ENCODE measurements around the gene BLACAT1.
"Not testable (repeated sequence)": the region's sequence is repeated elsewhere in the genome, so short reads cannot be mapped to it uniquely, and the experiment has no call there.

BLACAT1 gene

DNA sequence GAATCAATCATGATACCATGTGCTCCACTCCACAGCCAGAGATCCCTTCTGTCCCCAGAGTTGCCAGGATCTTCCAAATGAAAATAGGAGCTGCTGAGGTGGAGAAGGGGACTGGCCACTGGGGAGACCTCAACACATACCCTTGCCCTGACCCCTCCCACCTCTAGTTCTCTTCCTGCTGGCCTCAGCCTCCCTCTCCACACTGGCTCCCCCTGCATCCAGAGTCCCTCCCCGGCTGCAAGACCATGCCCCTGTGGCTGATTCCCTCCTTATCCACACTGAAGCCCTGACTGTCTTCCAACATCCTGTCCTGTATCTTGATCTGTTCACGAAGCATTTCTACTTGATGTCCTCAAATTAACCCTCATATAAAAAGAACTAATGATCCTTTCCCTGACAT, 27.5 kb upstream of the BLACAT1 start:
- FAIRE-seq = no peak

DNA sequence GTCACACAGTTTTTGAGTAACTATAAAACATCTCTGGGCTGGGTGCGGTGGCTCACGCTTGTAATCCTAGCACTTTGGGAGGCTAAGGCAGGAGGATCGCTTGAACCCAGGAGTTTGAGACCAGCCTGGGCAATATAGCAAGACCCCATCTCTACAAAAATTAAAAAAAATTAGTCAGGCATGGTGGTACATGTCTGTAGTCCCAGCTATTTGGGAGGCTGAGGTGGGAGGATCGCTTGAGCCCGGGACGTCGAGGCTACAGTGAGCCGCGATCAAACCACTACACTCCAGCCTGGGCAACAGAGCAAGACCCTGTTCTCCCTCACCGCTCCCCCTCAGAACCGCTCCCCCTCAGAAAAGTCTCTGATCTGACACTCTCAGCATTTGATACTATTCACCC, 26.7 kb upstream of the BLACAT1 start:
- not testable (repeated sequence) for FAIRE-seq

DNA sequence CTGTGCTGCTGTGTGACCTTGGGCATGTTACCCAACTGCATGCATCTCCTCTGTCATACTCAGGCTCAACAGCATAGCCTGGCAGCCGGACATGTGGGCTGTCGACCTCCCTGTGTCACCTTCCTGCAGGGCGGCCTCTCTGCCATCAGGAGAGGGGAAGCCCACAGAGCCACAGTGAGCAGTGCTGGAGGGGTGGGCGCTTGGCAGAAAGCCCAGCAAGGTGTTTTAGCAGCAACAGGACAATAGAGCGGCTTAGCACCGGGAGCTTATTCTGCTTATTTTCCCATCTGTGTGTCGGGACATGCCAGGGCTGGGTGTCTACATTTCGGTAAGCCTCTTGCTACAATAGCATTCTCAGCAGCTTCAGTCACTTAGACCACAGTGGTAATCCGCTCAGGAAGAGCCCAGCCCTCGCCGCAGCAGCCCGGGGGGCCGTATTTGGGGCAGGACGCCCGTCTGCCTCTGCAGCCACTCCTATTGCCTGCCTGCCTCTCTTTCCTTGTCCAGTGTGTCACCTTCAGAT, 25.8 kb upstream of the BLACAT1 start:
- FAIRE-seq = no peak

DNA sequence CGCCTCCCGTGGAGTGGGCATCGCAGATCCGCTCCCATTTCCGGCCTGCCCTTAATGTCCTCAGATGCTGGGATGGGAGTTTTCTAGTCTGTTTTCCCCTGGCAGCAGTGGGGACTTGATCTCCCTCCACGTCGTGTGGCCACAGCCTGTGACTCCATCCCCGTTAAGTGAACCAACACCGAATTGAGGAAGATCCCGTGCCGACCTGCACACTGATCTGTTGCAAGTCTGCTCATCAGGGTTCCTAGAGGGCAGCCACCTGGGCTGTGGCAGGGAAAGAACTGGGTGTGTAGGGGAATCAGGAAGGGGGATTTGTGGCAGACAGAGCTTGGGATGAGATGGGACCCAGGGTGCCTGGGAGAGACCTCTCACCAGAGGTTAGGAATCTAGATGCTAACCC, 25.4 kb upstream of the BLACAT1 start:
- no peak for FAIRE-seq

DNA sequence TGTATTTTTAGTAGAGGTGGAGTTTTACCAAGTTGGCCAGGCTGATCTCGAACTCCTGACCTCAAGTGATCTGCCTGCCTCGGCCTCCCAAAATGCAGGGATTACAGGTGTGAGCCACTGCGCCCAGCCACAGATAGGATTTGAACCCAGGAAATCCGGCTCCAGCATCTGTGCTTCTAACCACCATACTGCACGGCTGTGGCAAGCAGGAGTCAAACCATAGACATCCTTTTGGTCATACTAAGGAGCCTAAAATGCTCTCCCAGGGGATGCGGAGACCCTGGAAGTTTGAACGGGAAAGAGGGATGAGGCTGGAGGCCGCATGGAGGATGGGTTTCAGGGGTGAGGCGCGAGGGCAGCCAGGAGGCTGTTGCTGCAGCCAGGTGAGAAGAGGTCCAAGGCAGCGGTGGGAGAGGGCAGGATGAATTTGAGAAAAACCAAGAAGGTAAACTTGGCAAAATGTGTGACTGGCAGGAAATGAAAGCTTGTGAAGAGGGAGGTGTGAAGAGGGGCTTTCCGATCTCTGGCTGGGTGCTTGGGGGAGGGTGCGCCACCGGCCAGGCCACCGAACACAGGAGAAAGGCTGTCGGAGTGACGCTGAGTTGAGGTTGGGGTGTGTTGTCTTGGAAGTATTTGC, 24.6 kb upstream of the BLACAT1 start:
- no peak for FAIRE-seq

DNA sequence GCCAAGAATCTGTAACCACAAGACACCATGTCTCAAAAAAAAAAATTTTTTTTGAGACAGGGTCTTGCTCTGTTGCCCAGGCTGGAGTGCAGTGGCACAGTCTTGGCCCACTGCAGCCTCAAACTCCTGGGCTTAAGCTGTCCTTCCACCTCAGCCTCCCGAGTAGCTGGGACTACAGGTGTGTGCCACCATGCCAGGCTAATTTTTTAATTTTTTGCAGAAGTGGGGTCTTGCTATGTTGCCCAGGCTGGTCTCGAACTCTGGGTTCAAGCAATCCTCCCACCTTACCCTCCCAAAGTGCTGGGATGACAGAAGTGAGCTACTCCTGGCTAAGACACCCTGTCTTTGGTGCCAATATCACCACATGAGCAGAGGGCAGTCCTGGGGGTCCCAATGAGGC, 23.1 kb upstream of the BLACAT1 start:
- not testable (repeated sequence) for FAIRE-seq

DNA sequence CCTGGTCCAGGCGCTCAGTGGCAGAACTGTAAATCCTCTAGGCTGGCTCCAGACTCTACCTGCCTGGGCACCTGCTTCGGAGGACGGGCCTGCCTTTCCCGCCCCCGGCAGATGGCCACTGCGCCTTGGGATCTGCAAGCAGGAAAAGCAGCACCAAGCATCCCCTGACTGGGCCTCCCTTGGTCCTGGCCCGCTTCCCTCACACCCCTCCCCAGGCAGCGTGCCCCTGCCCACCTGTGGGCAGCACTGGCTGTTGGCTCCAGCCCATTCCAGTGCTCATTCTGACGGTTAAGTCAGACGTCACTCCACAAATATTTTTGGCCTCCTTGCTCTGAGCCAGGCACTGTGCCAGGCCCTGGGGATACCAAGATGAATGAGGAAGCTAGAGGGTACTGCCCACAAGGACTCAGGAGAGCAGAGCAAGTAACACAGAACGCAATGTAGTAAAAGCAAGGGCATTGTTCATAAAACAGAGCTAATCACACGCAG, 22.0 kb upstream of the BLACAT1 start:
- FAIRE-seq = no peak

DNA sequence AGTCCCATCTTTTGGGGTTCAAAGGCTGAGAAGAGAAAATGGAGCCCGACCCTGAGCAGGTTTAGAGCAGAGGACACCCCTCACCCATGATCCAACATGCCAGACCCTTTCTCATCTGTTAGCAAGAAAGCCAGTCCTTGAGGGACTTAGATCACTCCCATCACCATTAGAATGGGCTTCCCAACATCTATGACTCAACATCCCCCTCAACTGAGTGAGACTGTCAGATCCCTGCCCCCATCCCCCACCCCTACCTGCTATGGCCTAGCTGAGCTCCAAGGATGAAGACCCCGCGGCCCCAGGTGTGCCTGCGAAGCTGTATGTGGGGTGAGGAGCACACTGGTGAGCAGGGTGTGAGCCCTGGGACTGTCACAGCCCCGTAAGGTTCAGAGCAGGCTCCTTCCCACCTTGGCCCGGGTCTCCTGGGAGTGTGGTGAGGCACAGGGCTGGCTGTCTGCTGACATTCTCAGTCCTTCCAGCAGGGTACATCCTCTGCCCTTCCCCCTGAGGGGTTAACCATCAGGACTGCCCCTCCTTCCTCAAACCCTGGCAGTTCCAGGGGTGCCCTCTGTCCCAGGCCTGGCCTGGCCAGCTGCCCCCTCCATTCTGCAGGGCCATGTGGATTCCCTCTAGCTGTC, 21.4 kb upstream of the BLACAT1 start:
- FAIRE-seq = no peak

DNA sequence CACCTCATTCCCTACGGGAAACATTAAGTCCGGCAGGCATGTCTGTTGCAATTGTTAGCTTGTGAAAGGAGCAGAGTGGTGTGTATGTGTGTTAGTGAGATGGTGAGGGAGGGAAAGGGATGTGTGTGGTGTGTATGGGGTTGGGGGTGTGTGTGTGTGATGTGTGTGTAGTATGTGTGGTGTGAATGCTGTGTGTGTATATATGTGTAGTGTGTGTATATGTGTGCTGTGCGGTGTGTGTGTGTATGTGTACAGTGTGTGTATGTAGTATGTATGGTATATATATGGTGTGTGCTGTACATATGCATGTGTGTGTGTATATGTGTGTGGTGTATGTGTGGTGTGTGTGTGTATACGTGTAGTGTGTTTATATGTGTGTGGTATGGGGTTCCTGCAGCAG, 20.8 kb upstream of the BLACAT1 start:
- no peak for FAIRE-seq

DNA sequence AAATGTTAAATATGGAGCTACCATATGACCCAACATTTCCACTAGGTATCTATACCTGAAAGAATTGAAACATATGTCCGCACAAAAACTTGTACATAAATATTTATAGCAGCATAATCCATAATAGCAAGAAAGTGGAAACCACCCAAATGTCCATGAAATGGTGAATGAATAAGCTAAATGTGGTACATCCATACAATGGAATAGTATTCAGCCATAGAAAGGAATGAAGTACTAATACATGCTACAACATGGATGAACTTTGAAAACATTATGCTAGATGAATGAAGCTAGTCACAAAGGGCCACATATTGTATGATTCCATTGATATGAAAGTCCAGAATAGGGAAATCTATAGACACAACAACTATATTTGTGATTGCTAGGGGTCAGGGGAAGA, 20.0 kb upstream of the BLACAT1 start:
- no peak for FAIRE-seq

DNA sequence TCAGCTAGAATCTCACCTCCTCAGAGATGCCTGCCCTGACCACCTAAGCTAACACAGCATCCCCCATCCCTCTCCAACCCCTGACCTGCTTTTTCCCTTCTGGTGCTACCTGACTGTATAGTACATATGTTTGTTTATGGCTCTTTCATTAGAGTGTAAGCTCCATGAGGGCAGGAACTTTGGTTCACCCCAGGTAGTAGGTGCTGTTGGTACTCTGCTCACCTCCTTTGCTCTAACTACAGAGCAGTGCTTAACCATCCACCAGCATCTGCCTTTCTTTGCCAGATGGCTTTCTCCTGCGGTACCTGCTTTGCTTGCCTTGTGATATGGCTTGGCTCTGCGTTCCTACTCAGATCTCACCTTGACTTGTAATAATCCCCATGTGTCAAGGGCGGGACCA, 18.7 kb upstream of the BLACAT1 start:
- FAIRE-seq = no peak

DNA sequence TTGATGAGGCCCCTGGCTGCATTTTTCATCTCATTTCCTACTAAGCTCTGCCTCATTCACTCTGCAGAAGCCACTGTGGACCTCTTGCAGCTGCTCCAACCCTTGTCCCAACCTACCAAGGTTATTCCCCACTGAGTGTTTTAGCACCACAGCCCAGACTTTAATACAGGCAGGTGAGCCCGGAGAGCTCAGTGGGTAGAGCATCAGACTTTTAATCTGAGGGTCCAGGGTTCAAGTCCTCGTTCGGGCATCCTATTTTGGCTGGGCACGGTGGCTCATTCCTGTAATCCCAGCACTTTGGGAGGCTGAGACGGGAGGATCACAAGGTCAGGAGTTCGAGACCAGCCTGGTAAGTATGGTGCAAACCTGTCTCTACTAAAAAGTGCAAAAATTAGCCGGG, 18.1 kb upstream of the BLACAT1 start:
- no peak for FAIRE-seq

DNA sequence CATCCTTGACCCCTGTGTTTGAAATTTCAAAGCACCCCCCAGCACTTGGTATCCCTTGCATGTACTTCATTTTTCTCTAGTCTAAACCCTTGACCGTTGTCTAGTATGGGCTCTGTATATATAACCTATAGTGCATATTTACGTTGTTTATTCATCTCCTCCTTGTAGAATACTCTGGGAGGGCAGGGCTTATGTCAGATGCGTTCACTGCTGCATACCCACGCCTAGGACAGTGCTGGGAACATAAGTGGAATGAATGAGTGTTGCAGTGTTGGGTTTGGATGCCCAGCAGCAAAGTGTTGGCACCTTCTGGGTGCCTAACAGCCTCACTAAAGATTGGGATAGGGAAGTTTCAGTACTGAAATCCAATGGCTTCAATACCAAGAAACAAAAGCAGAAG, 17.6 kb upstream of the BLACAT1 start:
- FAIRE-seq = no peak

DNA sequence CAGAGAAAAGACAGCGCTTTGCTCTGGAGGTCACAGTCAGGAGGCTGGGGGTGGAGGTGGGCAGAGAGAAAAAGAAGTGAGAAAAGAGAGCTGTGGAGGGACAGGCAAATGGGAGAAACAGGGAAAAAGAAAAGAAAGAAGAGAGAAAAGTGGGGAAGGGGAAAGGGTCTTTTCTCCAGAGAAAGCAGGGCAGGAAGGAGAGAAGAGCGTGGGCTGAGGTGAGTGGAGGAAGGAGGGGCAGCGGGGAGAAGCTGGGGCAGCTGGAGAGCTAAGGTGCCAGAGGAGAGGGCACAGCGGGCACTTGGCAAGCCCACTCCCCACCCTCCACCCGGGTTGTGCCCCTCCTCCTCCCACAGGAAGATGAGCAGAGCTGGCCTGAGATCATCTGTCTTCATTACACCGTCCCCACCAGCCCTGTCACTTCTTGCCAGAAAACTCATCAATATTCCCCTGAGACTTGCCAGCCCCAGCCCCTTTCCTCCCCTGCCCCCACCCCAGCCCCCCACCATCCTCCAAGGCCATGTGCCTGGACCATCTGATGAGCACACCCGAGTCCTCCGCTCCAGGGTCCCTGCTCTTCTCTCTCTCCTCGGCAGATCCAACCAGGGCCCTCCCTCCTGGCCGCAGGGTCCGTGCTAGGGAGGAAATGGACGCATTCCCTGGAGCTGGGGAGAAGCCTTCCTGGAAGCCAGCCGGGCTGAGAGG, 17.0 kb upstream of the BLACAT1 start:
- no peak for FAIRE-seq

DNA sequence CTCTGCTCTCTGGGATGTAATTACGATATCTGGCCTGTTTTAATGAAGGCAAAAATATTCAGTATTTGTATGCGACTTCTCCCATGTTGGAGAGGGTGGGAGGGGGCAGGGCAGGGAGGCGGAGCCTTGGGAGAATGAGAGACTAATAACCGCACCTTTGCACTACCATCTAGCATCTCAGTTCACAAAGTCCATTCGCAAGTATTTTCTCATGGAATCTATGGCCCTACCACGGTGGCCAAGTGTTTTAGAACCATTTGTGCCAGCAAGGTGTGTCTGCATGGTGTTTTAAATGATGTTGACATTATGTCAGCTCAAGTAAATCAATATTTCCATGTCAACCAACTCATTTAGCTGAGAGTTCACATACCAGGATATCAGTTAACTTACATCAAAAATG, 14.3 kb upstream of the BLACAT1 start:
- FAIRE-seq = no peak

DNA sequence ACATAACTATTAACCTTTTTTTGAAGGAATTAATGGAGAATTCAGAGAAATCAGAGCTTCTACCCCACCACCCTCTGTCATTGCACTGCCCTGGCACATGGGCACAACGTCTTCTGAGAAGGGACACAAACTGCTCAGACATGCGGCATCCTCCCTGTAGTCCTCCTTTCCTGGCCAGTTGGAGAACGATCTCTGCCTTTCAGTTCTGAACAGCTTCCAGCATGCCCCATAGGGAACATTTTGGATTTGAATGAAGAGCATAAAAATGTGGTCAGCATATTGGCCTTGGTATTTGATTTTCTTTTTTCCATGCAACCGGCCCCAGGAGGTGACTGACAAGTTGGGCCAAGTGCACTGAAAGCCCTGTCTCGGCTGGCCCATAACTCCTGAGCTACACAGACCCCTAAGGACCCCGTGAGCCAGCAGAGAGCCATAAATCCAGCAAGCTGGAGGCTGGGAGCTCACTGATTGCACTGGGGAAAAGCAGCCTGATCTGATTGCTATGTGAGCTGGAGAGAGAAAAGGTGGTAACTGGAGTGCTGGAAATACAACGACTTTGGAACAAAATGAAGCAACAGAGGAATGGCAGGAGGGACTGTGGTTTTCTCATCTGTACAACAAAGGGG, 10.9 kb upstream of the BLACAT1 start:
- no peak for FAIRE-seq

DNA sequence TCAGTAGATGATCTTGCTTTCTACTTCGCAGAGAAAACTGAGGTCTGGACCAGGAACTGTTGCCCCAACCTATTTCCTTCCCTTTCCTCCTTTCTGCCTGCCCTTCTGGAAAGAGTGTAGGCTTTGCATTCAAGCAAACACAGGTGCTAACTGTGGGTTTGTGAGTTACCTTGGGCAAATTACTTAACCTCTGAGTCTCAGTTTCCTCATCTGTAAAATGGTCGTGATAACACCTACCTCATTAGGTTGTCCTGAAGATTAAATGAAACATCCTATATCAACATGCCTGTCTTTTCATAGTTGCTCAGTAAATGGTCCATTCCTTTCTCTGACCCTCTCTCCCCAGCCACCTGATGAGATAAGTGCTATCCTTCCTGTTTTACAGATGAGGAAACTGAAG, 9.5 kb upstream of the BLACAT1 start:
- no peak for FAIRE-seq

DNA sequence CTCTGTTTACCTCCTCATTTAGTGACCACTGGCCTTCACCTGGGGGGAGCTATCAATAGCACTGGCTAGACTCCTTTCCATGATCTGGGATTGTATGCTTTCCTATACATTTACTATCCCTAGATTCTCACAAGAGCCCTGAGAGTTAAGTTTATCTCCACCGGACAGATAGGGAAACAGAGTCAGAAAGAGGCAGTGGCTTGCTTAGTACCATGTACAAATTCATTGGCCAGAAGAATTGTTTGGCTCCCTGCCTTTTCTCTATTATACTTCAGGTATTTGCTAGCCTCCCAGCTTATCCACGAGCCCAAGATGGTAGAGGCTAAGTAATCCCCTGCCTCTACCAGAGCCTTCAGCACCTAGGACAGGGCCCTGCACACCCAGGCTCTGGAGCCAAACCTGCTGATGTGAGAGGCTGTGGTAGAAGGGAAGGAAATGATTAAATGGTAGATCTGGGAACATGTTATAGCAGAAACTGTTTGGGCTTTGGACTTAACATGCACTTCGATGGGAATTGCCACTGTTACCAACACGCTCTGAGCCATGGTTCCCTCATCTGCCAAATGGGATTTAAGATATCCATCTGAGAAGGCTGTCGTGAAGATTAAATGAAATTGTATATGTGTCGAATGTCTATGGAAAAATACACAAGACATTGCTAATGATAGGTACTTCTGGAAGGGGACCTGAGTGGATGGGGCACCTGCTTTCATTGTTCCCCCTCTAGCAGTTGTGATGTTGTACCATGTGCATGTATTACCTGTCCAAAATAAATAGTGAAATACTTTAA, 3.1 kb upstream of the BLACAT1 start:
- peak; percentile 59 for FAIRE-seq

DNA sequence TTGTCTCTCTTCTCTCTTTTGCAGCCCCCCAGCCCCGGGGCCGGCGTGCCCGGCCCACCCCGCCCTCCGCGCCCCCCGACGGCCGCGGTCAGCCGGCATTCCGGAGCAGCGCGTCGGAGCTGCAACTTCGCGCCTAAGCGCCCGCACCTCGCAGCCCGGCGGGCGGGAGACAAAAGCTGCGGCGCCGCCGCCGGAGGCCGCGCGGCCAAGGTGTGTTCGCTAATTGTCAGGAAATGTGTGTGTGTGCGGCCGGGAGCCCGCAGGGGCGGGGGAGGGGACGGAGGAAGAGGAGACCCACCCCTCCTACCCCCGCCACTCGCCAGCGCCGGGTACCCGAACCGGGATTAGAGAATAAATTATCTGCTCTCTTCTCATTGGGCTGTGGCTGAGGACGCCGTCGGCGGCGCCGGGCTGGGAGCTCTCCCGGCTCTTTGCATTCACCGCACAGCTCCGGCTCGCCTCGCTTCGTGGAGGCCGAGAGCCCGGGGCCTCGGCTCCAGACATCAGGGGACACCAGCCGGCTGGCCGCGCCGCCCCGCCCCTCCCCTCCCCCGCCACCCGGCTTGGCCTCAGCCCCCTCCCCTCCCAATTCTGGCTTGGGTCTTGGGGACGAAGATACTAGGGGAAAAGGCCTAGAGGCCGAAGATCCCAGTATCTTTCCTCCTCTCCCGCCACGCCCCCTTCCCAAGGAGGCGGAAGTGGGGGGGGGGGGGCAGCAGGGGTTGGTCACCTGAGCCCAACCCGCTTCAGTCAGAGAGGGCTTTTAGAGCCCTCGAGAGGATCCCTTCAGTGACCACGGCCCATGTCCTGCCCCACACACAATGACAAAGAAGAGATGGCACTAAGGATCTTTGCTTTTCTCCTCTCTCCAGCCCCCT, 1.3 kb upstream of the BLACAT1 start:
- no peak for FAIRE-seq

DNA sequence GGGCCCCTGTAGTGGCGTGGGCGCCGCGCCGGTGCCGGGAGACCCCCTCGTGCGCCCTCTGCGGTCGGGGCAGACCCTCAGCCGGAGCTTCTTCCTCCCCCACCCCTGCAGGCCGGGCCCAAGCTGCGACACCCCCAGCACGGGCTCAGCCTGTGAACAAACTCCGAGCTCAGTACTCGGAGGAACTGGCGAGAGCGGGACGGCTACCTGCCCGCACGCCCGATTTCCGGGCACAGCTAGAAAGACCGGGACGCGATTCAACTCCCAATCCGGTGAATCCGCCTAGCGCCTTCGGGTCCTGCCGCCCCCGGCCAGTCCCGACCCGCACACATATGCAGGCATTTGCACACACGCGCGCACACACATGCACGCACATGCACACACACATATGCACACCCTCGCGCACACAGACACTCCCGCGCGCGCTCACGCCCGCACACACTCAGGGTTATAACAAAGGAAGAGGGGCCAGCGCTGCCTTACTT, 580 bp upstream of the BLACAT1 start:
- FAIRE-seq = no peak

DNA sequence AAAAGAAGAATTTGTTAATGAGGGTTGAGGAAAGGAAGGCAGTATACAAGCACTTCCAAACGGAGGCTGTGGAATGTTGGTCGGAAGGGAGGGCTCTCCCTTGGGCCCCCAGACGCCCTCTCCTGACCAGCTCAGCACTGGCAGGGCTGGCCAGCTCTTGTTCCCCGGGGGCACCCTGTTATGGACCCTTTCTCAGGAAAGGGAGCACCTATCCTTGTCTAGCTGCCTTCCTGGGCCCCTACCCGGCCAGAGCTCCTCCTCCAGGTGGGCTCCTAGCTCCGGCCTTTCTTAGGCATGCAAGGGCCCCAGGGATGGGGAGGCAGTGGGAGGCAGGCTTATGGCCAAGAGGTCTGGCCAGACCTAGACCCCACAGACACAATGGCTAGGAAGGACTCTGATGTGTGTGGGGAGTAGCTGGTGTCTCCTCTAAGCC, 926 bp downstream of the BLACAT1 start:
- no peak for FAIRE-seq

DNA sequence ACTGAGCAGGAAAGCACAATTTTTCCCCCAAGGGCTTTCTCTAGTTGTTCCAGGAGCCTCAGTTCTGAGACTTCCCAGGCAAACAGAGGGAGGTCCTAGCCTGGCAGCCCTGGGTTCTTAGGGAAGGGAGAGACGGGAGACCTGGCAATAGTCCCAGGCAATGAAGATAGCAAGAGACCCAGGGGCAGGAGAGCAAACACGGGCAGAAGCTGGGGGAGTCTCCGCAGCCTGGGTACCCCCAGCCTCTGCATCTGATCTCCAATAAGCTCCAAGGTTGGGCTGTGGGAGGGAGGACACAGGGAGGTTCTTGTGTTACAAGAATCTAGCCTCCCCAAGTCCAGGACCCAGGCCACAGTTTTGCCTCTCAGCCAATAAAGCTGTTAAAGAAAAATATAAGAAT, 2.4 kb downstream of the BLACAT1 start:
- FAIRE-seq = no peak

All from G401.6 (cell line).